SK-N-MC (cell line): ENCODE data around the gene SLCO3A1.

ENCODE experiments used
- EZH2 ChIP-seq: fragments of 200-600 bp; sonication (generic); IDR thresholded peaks from one replicate; pipeline ENCODE4 v1.6.1; 2017; ENCODE audit warnings: antibody characterized with exemption
- FOXP2 ChIP-seq: optimal IDR thresholded peaks from 2 replicates; pipeline ENCODE3; 2011; ENCODE audit warnings: mild to moderate bottlenecking, moderate library complexity; ENCODE audit not compliant: insufficient read depth; ENCODE audit errors: extremely low read length, control extremely low read depth
- POLR2AphosphoS5 ChIP-seq: IDR thresholded peaks from 2 replicates; pipeline ENCODE4 v1.6.1; 2012; ENCODE audit warnings: mild to moderate bottlenecking, low read depth, low read length, borderline replicate concordance

- TF ChIP-seq EZH2 (no peak), POLR2AphosphoS5 (no peak), FOXP2 (no peak)
Observed at GRCh38 chr15:91965501-91966193, 112.1 kb downstream of the SLCO3A1 start.
